ENCODE results near the gene CCNT1.

DNA sequence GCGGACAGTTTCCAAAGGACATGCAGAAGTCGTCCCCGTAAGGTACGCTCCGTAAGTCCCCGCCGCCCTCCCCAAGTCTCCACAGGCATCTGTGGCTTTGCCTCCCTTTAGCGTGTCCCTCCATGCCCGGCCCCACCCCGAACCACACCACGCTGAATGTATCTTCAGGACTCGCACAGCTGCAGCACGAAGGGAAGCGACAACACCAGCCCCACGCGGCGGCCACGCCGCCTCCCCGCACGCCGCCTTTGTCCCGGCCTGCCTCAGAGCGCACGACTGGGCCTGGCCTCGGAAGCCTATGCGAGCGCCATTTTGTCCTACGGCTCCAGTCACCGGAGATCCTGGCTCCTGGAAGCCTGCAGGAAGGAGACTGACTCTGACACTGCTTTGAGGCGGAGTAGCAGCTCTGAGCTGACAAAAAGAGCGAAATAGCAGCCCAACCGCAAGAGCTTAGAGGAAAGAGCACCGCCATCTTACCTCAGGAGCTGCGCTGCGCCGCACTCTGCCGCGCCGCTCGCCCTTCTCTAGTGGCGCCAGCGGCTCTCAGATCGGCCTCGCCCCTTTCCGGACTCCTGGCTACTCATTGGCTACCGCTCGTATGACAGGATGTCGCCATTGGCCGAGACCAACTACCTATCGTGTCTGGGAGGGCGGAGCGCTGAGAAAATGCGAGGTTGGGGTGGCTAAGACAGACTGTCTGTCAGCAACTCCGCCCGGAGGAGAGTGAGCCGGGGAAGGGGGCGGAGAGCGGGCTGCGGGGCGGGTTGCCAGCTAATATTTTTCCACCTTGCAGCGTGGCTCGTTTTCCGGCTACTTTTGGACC, 34.6 kb downstream of the CCNT1 start, which contains the start of gene KANSL2:
- TF ChIP-seq, protein P1, sequence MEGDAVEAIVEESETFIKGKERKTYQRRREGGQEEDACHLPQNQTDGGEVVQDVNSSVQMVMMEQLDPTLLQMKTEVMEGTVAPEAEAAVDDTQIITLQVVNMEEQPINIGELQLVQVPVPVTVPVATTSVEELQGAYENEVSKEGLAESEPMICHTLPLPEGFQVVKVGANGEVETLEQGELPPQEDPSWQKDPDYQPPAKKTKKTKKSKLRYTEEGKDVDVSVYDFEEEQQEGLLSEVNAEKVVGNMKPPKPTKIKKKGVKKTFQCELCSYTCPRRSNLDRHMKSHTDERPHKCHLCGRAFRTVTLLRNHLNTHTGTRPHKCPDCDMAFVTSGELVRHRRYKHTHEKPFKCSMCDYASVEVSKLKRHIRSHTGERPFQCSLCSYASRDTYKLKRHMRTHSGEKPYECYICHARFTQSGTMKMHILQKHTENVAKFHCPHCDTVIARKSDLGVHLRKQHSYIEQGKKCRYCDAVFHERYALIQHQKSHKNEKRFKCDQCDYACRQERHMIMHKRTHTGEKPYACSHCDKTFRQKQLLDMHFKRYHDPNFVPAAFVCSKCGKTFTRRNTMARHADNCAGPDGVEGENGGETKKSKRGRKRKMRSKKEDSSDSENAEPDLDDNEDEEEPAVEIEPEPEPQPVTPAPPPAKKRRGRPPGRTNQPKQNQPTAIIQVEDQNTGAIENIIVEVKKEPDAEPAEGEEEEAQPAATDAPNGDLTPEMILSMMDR (IDR thresholded peaks at IDR 0.05; ENCODE audit: low read depth, low read length), result no peak
- TF ChIP-seq EZH2phosphoT487 (IDR thresholded peaks at IDR 0.05; ENCODE audit: low read depth), result no peak

Measured in OCI-LY3 (cell line).